SU-DHL-6 (cell line): Measurements from ENCODE around the gene DHCR24.

Source experiments
- CTCF ChIP-seq: fragments of 200-600 bp; sonication (generic); IDR thresholded peaks from one replicate; pipeline ENCODE4 v1.5.1; 2017; ENCODE audit warnings: antibody characterized with exemption, mild to moderate bottlenecking, low read length, moderate library complexity; ENCODE audit not compliant: insufficient read depth, poor library complexity, severe bottlenecking
- EZH2phosphoT487 ChIP-seq: fragments of 200-600 bp; sonication (generic), shearing (Covaris generic); conservative IDR thresholded peaks from 2 replicates; pipeline ENCODE4 v1.6.1; 2018; ENCODE audit warnings: mild to moderate bottlenecking, antibody characterized with exemption, low read length, moderate library complexity, mixed read lengths

- TF ChIP-seq CTCF (no peak), EZH2phosphoT487 (no peak)
Measured at GRCh38 chr1:54849219-54850068, 37.6 kb downstream of the DHCR24 start.
